NB4 (cell line): ENCODE measurements around the gene IL1R2.

ENCODE experiments used
- DNase-seq: peaks from one replicate; pipeline ENCODE4 v3.0.0; 2010; ENCODE audit warnings: low read depth
- H3K4me3 ChIP-seq: one replicate; pipeline ENCODE4 v1.5.1; 2011; ENCODE audit warnings: mild to moderate bottlenecking, low read depth, low read length, moderate library complexity
- CTCF ChIP-seq: IDR thresholded peaks from one replicate; pipeline ENCODE4 v1.5.1; 2012; ENCODE audit warnings: low read depth, low read length
- MAX ChIP-seq: IDR thresholded peaks from 2 replicates; pipeline ENCODE4 v1.6.1; 2011; ENCODE audit warnings: low read depth, low read length
- MYC ChIP-seq: IDR thresholded peaks from 2 replicates; pipeline ENCODE4 v1.6.1; 2011; ENCODE audit warnings: low read depth, low read length
- POLR2A ChIP-seq: IDR thresholded peaks from 2 replicates; pipeline ENCODE4 v1.6.1; 2011; ENCODE audit warnings: mild to moderate bottlenecking; ENCODE audit not compliant: insufficient read length; ENCODE audit errors: extremely low read depth

The IL1R2 gene

DNA sequence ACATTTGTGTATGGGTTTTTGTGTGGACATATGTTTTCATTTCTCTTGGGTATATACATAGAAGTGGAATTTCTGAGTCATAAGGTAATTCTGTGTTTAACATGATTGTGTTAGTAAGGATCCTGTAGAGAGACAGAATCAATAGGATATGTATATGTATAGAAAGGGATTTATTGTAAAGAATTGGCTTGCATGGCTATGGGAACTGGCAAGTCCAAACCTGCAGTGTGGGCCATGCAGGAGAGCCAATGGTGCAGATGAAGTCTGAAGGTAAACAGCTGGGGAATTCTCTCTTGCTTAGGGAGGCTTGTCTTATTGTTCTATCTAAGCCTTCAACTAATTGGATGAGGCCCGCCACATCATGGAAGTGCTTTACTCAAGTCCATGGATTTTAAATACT is 39.2 kb upstream of the IL1R2 start:
- TF ChIP-seq MAX: no peak
- TF ChIP-seq CTCF: no peak
- no peak for TF ChIP-seq POLR2A
- TF ChIP-seq MYC: no peak
- DNase-seq: no peak
- no peak overlapping the region for H3K4me3 ChIP-seq

DNA sequence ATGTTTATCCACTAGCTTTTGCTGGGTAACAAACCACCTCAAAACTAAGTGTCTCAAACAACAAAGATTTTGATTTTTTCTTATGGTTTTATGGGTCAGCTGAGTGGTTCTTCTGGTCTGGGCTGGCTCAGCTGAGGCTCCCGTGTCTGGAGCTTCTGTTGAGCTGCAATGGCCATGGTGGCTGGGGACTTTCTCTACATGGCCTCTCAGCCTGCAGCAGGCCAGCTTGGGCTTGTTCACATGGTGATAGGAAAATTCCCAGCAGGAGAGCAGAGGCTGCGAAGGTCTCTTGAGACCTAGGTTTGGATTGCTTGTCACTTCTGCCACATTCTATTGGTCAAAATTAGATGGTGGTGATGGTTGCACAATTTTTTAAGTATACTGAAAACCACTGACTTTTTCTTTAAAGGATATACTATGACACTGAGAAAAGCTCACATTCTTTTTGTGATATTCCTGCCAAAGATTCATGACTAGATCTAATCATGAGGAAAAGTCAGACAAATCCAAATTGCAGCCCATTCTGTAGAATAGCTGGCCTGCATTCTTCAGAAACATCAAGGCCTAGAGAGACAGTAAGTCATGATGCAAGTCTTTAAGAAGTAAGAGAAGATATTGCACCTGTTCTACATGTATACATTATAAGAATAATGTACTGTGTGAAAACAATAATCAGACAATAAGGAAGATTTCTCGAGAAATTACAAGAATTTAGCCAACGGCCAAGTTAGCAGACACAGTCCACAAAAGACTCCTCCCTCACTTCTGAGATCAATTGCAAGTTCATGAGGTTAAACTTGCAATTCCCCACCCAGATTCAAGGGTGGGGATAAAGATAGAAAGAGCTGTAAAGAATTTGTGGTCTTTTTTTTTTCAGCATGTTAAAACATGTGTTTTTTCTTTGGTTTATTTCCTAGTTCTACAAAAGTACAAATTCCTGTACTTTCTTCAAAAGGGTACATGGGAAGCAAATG is 35.0 kb upstream of the IL1R2 start:
- no peak overlapping the region for H3K4me3 ChIP-seq
- TF ChIP-seq MAX (no peak), CTCF (no peak), MYC (no peak), POLR2A (no peak)
- peak; percentile 54 for DNase-seq

- no peak overlapping the region for H3K4me3 ChIP-seq
- TF ChIP-seq MAX (no peak), CTCF (no peak), MYC (no peak), POLR2A (no peak)
- DNase-seq: peak; percentile 56
These were observed 33.7 kb upstream of the IL1R2 start for GRCh38 chr2:101958061-101958460.

- peak overlapping the region; percentile 40 for H3K4me3 ChIP-seq
- no peak for TF ChIP-seq MYC
- TF ChIP-seq POLR2A: no peak
- no peak for TF ChIP-seq MAX
- DNase-seq: no peak
These were observed 30.9 kb upstream of the IL1R2 start for GRCh38 chr2:101960819-101961337.

DNA sequence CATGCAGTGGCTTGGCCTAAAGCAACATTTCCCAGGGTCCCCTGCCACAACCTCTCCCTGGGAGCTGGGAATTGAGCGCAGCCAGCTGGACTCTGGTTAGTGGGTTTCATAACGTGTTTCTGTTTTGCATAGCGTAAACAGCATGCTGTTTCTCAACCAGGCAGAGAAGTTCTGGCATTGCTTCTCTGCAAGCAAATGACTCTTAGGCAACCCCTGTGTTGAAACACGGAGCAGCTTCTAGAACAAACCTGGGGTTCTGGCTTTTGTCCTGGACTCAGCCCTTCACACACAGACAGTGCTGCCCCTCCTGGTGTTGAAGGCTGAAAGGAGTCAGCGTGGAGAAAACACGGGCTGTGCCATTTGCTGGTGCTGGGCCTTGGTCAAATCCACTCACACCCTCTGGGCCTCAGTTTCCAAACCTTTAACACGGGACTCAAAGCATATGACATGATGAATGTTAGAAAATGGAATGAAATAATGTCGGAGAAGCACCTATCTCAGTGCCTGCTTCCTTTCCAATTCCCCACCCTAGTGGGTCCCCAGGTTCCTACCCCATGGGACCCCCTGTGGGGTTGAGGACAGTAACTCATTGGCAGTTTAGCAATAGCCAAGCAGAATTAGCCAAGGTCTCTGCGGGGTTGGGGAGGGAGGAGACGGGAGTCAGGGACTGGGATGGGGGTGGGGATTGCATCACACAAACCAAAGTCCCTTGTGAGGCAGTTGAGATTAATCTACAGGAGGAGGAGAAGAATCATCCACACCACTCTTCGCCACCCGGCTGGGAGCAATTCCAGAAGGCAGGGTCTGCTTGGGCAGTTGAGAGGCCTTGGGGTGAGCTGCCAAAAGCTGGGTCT is 30.2 kb upstream of the IL1R2 start:
- DNase-seq: peak; percentile 99
- peak overlapping the region; percentile 56 for H3K4me3 ChIP-seq
- no peak for TF ChIP-seq CTCF
- TF ChIP-seq MYC: peak; percentile 44
- peak; percentile 75 for TF ChIP-seq MAX

DNA sequence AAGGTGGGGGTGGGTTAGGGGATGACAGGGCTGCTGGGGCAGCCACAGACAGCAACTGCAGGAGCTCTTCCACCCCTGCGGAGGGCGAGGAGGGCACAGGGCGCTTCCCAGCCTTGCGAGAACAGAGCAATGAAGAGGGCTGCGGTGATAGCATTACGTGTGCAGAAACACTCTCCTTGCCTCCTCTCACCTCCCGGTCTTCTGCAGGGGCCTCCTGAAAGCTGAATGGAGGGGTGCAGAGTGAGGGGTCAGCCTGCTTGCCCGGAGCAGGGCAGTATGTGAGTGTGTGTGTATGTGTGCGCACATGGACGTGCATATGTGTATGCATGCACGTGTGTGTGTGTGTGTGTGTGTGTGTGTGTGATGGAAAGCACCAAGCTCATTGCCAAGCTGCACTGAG is 29.5 kb upstream of the IL1R2 start:
- peak; percentile 89 for DNase-seq
- TF ChIP-seq MAX: peak; percentile 40; the same call in 1 of the 2 replicates
- TF ChIP-seq CTCF: no peak
- peak overlapping the region; percentile 56 for H3K4me3 ChIP-seq
